HepG2 (cell line): ENCODE measurements around the gene FIBCD1. TPM values are rescaled to one million over a fixed set of nuclear protein-coding genes. Genes with fewer than 3 reads are reported as not detected.

Experiments used
- ATAC-seq: fragments of 200-7000 bp; cut with Tn5 transposase; 3 replicates; pipeline ENCODE4 v1.9.1; 2020; ENCODE audit warnings: mild to moderate bottlenecking, moderate library complexity
- BruUV-seq: library from RNA; stranded (reverse); fragments of 400-500 nt; replicated peaks from 2 replicates; lab custom pipeline; 2021; lab: Mats Ljungman, UMichigan
- CTCF ChIA-PET: fragments of 300-600 bp; formaldehyde crosslinking; extraction: SDS; loops from one replicate; lab custom pipeline; 2021; ENCODE audit warnings: low total read pairs, inconsistent platforms, low intra/inter-chr PET ratio; lab: Yijun Ruan, JAX
- POLR2A ChIA-PET: fragments of 350-600 bp; sonication (Branson Sonifier 250); formaldehyde crosslinking; loops from one replicate; lab custom pipeline; 2020; ENCODE audit warnings: antibody characterized with exemption, inconsistent platforms; lab: Yijun Ruan, JAX
- DNase-seq: peaks from one replicate; pipeline ENCODE4 v3.0.0-alpha.2; 2015; ENCODE audit warnings: low spot score
- FAIRE-seq: peaks from 3 replicates; lab custom pipeline; 2011; peaks lifted over from hg19 to GRCh38; lab: Jason Lieb, UNC
- H2AFZ ChIP-seq: one replicate; pipeline ENCODE4 v1.6.1; 2011; ENCODE audit warnings: low read length, inconsistent platforms
- H3K27ac ChIP-seq: fragments of 300-600 bp; 3 replicates; pipeline ENCODE4 v1.8.0; 2011; ENCODE audit warnings: mixed run types, mild to moderate bottlenecking, mixed read lengths, low read length, inconsistent platforms; ENCODE audit not compliant: insufficient read depth; ENCODE audit errors: extremely low read length
- H3K27me3 ChIP-seq, 2 experiments: fragments of 200-600 bp in 1 of 2; 2 replicates in 1 of 2; 3 replicates in 1 of 2; pipeline versions ENCODE4 v1.6.0 to v1.8.0; 2011; ENCODE audit warnings: low read length in 2 of 2, mild to moderate bottlenecking in 2 of 2, moderate library complexity in 2 of 2, inconsistent platforms in 1 of 2; ENCODE audit not compliant: insufficient read depth in 2 of 2, control insufficient read depth in 1 of 2
- H3K36me3 ChIP-seq, 2 experiments: fragments of 200-600 bp in 1 of 2; replicated peaks in 1 of 2; 2 replicates in 1 of 2; 3 replicates in 1 of 2; pipeline versions ENCODE4 v1.5.1 to v1.8.0; 2011; ENCODE audit warnings: low read length in 2 of 2, inconsistent platforms in 1 of 2; ENCODE audit not compliant: insufficient read depth in 2 of 2, control insufficient read depth in 1 of 2
- H3K4me1 ChIP-seq: 2 replicates; pipeline ENCODE4 v1.5.1; 2012; ENCODE audit warnings: low read length, inconsistent platforms; ENCODE audit not compliant: insufficient read depth
- H3K4me2 ChIP-seq: 2 replicates; pipeline ENCODE4 v1.6.0; 2011; ENCODE audit warnings: low read depth, low read length, inconsistent platforms
- H3K4me3 ChIP-seq, 3 experiments: fragments of 200-600 bp in 1 of 3; sonication (generic), shearing (Covaris generic) in 1 of 3; replicated peaks in 1 of 3; 2 replicates each; pipeline ENCODE4 v1.5.1; 2011 to 2016; ENCODE audit warnings: low read length in 3 of 3, inconsistent platforms in 2 of 3, low read depth in 2 of 3, mild to moderate bottlenecking in 2 of 3, control low read depth in 1 of 3, mixed read lengths in 1 of 3; ENCODE audit not compliant: insufficient read depth in 1 of 3
- H3K79me2 ChIP-seq: one replicate; pipeline ENCODE4 v1.6.1; 2011; ENCODE audit warnings: low read length, inconsistent platforms; ENCODE audit not compliant: insufficient read depth
- H3K9ac ChIP-seq: 2 replicates; pipeline ENCODE4 v1.6.0; 2011; ENCODE audit warnings: mild to moderate bottlenecking, low read depth, low read length, inconsistent platforms; ENCODE audit not compliant: insufficient read depth
- H3K9me3 ChIP-seq: 2 replicates; pipeline ENCODE4 v1.5.1; 2012; ENCODE audit warnings: mild to moderate bottlenecking, low read length
- H4K20me1 ChIP-seq: 2 replicates; pipeline ENCODE4 v1.6.0; 2011; ENCODE audit warnings: inconsistent platforms, mild to moderate bottlenecking, low read length, moderate library complexity; ENCODE audit not compliant: insufficient read depth
- ATF4 ChIP-seq, 2 experiments: fragments of 450-650 bp in 1 of 2; sonication (generic) in 1 of 2; formaldehyde crosslinking; IDR thresholded peaks; 2 replicates each; pipeline versions ENCODE4 v1.5.0 to v1.8.0; 2020 to 2022; ENCODE audit warnings: mild to moderate bottlenecking in 1 of 2, missing genetic modification reagents in 1 of 2
- CCDC6 ChIP-seq: sonication (generic); formaldehyde crosslinking; IDR thresholded peaks from 2 replicates; pipeline ENCODE4 v1.8.1; 2022; ENCODE audit warnings: mild to moderate bottlenecking, missing genetic modification reagents, moderate library complexity
- CSRNP1 ChIP-seq: sonication (generic); formaldehyde crosslinking; IDR thresholded peaks from 2 replicates; pipeline ENCODE4 v1.8.1; 2023; ENCODE audit warnings: mild to moderate bottlenecking, missing genetic modification reagents
- EZH2 ChIP-seq: conservative IDR thresholded peaks from 2 replicates; pipeline ENCODE4 v1.6.1; 2012; ENCODE audit warnings: mild to moderate bottlenecking, low read depth, low read length, moderate library complexity
- GFI1 ChIP-seq: sonication (generic); formaldehyde crosslinking; IDR thresholded peaks from 2 replicates; pipeline ENCODE4 v1.5.0; 2020; ENCODE audit warnings: missing genetic modification reagents, mild to moderate bottlenecking, borderline replicate concordance
- IKZF1 ChIP-seq: fragments of 450-650 bp; IDR thresholded peaks from 2 replicates; pipeline ENCODE4 v1.7.1; 2016
- NCOA5 ChIP-seq: sonication (generic); formaldehyde crosslinking; IDR thresholded peaks from 2 replicates; pipeline ENCODE4 v1.4.0; 2020; ENCODE audit warnings: missing genetic modification reagents
- SALL2 ChIP-seq: sonication (generic); formaldehyde crosslinking; IDR thresholded peaks from 2 replicates; pipeline ENCODE4 v1.8.1; 2023; ENCODE audit warnings: mild to moderate bottlenecking, missing genetic modification reagents, inconsistent platforms
- SMARCE1 ChIP-seq: fragments of 450-650 bp; IDR thresholded peaks from 2 replicates; pipeline ENCODE4 v1.6.1; 2017; ENCODE audit warnings: borderline replicate concordance
- TRIM24 ChIP-seq: sonication (generic); formaldehyde crosslinking; IDR thresholded peaks from 2 replicates; pipeline ENCODE4 v1.8.0; 2022; ENCODE audit warnings: mild to moderate bottlenecking, missing genetic modification reagents
- ZMYM2 ChIP-seq: sonication (generic); formaldehyde crosslinking; IDR thresholded peaks from 2 replicates; pipeline ENCODE4 v1.8.0; 2022; ENCODE audit warnings: mild to moderate bottlenecking, missing genetic modification reagents
- ZNF17 ChIP-seq: sonication (generic); formaldehyde crosslinking; IDR thresholded peaks from 2 replicates; pipeline ENCODE4 v1.5.0; 2020; ENCODE audit warnings: mild to moderate bottlenecking, missing genetic modification reagents
- ZNF501 ChIP-seq: sonication (generic); formaldehyde crosslinking; IDR thresholded peaks from 2 replicates; pipeline ENCODE4 v1.5.1; 2020; ENCODE audit warnings: mild to moderate bottlenecking, moderate library complexity, missing genetic modification reagents
- ZNF776 ChIP-seq: sonication (generic); formaldehyde crosslinking; IDR thresholded peaks from 2 replicates; pipeline ENCODE4 v1.4.0; 2020; ENCODE audit warnings: mild to moderate bottlenecking, missing genetic modification reagents
- WGBS: methylation state at CpG from one replicate; pipeline ENCODE4 v1.1.6; 2017; ENCODE audit warnings: low lambda C conversion rate; 5-methylcytosine and 5-hydroxymethylcytosine counted together
- in situ Hi-C: cut with HindIII; loops from 2 replicates; pipeline ENCODE4 v1.10.0; 2017; ENCODE audit warnings: low pct_unique_long_range_greater_than_20kb; ENCODE audit not compliant: extremely low pct_ligation_motif_present
- intact Hi-C: fragments of 100-400 bp; cut with micrococcal nuclease; formaldehyde crosslinking; loops from one replicate; pipeline ENCODE4 v1.10.0; 2022; ENCODE audit not compliant: unreplicated experiment
- polyA plus RNA-seq, 8 experiments: library from polyadenylated mRNA; depleted of rRNA in 3 of 8; stranded (reverse) in 7 of 8; unstranded in 1 of 8; fragments of >200 nt; fragmentation: Illumina TruSeq in 4 of 8; extraction: Trizol in 4 of 8; gene quantifications; 2 replicates each; pipeline versions ENCODE4 v1.2.1 to v1.2.3, GENCODE V29; 2011 to 2016; ENCODE audit warnings: low read depth in 4 of 8, missing spikeins in 1 of 8, mixed read lengths in 1 of 8; ENCODE audit not compliant: insufficient read depth in 1 of 8
- total RNA-seq, 5 experiments: library from RNA; depleted of rRNA; stranded (reverse); fragments of >200 nt; fragmentation: Illumina TruSeq; extraction: Trizol; gene quantifications; 2 replicates each; pipeline ENCODE4 v1.2.3, GENCODE V29; 2016; ENCODE audit warnings: low read depth in 1 of 5
- TF ChIP-seq, protein P1 (sequence below): sonication (generic); formaldehyde crosslinking; IDR thresholded peaks from 2 replicates; pipeline ENCODE4 v1.5.0; 2020; ENCODE audit warnings: missing genetic modification reagents
- TF ChIP-seq, protein P2 (sequence below): sonication (generic); formaldehyde crosslinking; IDR thresholded peaks from 2 replicates; pipeline ENCODE4 v1.5.1; 2020; ENCODE audit warnings: missing genetic modification reagents, mild to moderate bottlenecking, borderline replicate concordance

FIBCD1 gene
- total and polyA plus RNA-seq, 2 of the 13 experiments (the other 11 are each of a cell fraction or from before 2014, with no cell fraction given): 0.55 to 0.89 TPM

DNA sequence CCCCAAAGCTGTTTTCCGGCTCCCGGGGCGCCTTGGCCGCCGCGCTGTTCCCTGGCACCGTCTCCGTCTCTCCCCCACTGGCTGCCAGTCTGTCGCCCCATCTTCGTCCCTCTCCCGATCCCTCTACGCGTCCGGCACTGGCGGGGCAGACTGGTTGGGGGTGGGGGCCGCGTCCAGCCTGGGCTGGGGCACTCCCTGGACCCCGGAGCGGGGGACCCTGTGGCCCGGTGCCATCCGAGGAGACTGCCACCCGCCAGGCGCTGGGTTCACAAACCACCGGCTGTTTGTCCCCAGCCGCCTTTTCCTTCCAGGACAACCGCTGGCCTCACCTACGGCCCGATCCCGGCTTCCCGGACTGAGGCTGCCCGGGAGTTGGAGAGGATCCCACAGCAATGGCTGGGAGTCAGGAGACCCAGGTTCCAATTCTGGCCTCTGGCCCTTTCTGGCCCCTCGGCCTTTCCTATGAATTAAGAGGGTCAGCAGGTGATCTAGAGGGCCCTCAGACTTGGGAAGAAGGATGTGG lies 1.0 kb upstream of the FIBCD1 start:
- peaks cover 11 to 86% of the 10 kb centered on the region in 2 experiments for H3K27me3 ChIP-seq
- no peak for FAIRE-seq
- ATAC-seq: no peak
- no peak for DNase-seq
- POLR2A ChIA-PET: no interaction called here
- CTCF ChIA-PET: interaction anchor here (0.8 to 2.1 kb wide), 3 partner anchors 70 to 74 kb away, joined by 3 to 12 read pairs (median 7); no protein-coding TSS in a partner anchor
- 20% methylated on average over 18 of the region's 32 CpGs for WGBS
- in situ Hi-C loops: loop anchor here (5.0 to 10.0 kb wide), 2 partner anchors 43 to 165 kb away; partner anchors contain the start of gene QRFP
- intact Hi-C loops: no loop called here
- H4K20me1 ChIP-seq: peaks cover 13% of the 10 kb centered on the region; the same call in 1 of the 2 replicates
- peaks cover 32% of the 10 kb centered on the region for H3K4me1 ChIP-seq
- H3K9ac ChIP-seq: no peak overlapping the region
- H3K36me3 ChIP-seq: no peaks in the 10 kb centered on the region
- H3K79me2 ChIP-seq: no peaks in the 10 kb centered on the region
- no peak overlapping the region for H2AFZ ChIP-seq
- BruUV-seq: no TSS peak
- TF ChIP-seq ZNF776 (CRISPR knock-in tag): no peak
- no peak for TF ChIP-seq EZH2
- TF ChIP-seq IKZF1: no peak
- no peak for TF ChIP-seq GFI1 (CRISPR knock-in tag)
- TF ChIP-seq ZNF501 (CRISPR knock-in tag): no peak
- TF ChIP-seq NCOA5 (CRISPR knock-in tag): no peak
- TF ChIP-seq, protein P1, sequence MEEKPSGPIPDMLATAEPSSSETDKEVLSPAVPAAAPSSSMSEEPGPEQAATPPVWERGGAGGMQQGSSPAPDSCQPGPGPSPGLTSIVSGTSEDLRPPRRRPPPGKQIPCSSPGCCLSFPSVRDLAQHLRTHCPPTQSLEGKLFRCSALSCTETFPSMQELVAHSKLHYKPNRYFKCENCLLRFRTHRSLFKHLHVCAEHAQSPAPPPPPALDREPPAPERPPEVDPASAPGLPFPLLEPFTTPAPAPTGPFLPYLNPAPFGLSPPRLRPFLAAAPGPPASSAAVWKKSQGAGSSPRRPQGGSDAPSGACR (CRISPR knock-in tag): no peak
- no peak for TF ChIP-seq CSRNP1 (CRISPR knock-in tag)
- TF ChIP-seq ZMYM2 (CRISPR knock-in tag): no peak
- no peak for TF ChIP-seq TRIM24 (CRISPR knock-in tag)
- no peak for TF ChIP-seq CCDC6 (CRISPR knock-in tag)
- no peak for TF ChIP-seq SALL2 (CRISPR knock-in tag)
- no peak for TF ChIP-seq ATF4 (CRISPR knock-in tag; IDR thresholded peaks at IDR 0.05)
- TF ChIP-seq, protein P2, sequence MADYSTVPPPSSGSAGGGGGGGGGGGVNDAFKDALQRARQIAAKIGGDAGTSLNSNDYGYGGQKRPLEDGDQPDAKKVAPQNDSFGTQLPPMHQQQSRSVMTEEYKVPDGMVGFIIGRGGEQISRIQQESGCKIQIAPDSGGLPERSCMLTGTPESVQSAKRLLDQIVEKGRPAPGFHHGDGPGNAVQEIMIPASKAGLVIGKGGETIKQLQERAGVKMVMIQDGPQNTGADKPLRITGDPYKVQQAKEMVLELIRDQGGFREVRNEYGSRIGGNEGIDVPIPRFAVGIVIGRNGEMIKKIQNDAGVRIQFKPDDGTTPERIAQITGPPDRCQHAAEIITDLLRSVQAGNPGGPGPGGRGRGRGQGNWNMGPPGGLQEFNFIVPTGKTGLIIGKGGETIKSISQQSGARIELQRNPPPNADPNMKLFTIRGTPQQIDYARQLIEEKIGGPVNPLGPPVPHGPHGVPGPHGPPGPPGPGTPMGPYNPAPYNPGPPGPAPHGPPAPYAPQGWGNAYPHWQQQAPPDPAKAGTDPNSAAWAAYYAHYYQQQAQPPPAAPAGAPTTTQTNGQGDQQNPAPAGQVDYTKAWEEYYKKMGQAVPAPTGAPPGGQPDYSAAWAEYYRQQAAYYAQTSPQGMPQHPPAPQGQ (CRISPR knock-in tag): no peak
- no peak for TF ChIP-seq SMARCE1
- TF ChIP-seq ZNF17 (CRISPR knock-in tag): no peak
- no peak overlapping the region for H3K4me2 ChIP-seq
- no peaks in the 10 kb centered on the region for H3K9me3 ChIP-seq
- no peak overlapping the region; a peak in 1 of 6 replicates for H3K4me3 ChIP-seq
- H3K27ac ChIP-seq: no peak overlapping the region
